Mesothelial cell of epicardium (in vitro differentiated cells): Measurements from ENCODE around the gene LIN37. TPM values are rescaled to one million over a fixed set of nuclear protein-coding genes. Genes with fewer than 3 reads are reported as not detected.

ENCODE experiments used
- DNase-seq, 2 experiments: peaks; one replicate each; pipeline ENCODE4 v3.0.0; 2021; ENCODE audit warnings: low spot score in 2 of 2; ENCODE audit not compliant: unreplicated experiment in 2 of 2
- H3K27ac Mint-ChIP-seq: 2 replicates; pipeline ENCODE4 v1.8.0; 2021; ENCODE audit warnings: mixed read lengths
- H3K27me3 Mint-ChIP-seq: 2 replicates; pipeline ENCODE4 v1.8.0; 2021; ENCODE audit warnings: low read depth, mixed read lengths
- H3K36me3 Mint-ChIP-seq: 2 replicates; pipeline ENCODE4 v1.8.0; 2021; ENCODE audit warnings: mixed read lengths
- H3K4me1 Mint-ChIP-seq: 2 replicates; pipeline ENCODE4 v1.8.0; 2021; ENCODE audit warnings: mixed read lengths
- H3K4me3 Mint-ChIP-seq: 2 replicates; pipeline ENCODE4 v1.8.0; 2021; ENCODE audit warnings: mild to moderate bottlenecking, moderate library complexity, mixed read lengths
- H3K9me3 Mint-ChIP-seq: 2 replicates; pipeline ENCODE4 v1.8.0; 2021; ENCODE audit warnings: mixed read lengths
- CTCF ChIP-seq: fragments of 200-600 bp; sonication (generic); IDR thresholded peaks from one replicate; pipeline ENCODE4 v1.5.0; 2021; ENCODE audit warnings: antibody characterized with exemption; ENCODE audit not compliant: unreplicated experiment
- total RNA-seq: library from RNA; stranded (reverse); gene quantifications from 3 replicates; pipeline ENCODE4 v1.2.1, GENCODE V29; 2021

LIN37 gene
- total RNA-seq, 1 donor from 2014 or later, result 12.0 TPM

- Mint-ChIP-seq H3K27me3 (no peaks in the 10 kb centered on the region), H3K4me1 (peaks cover 8% of the 10 kb centered on the region), H3K4me3 (no peak overlapping the region), H3K27ac (no peak overlapping the region), H3K36me3 (no peaks in the 10 kb centered on the region), H3K9me3 (no peaks in the 10 kb centered on the region)
- no peak for DNase-seq
- TF ChIP-seq CTCF, result no peak
These were observed 37.3 kb upstream of the LIN37 start for GRCh38 chr19:35710784-35711723.

- no peak for DNase-seq
- H3K27ac Mint-ChIP-seq, result no peak overlapping the region
- H3K4me1 Mint-ChIP-seq, result peaks cover 14% of the 10 kb centered on the region
- TF ChIP-seq CTCF, result no peak
- H3K4me3 Mint-ChIP-seq, result no peak overlapping the region
- no peaks in the 10 kb centered on the region for H3K36me3 Mint-ChIP-seq
- H3K9me3 Mint-ChIP-seq, result no peaks in the 10 kb centered on the region
- H3K27me3 Mint-ChIP-seq, result no peaks in the 10 kb centered on the region
These were observed 35.5 kb upstream of the LIN37 start for GRCh38 chr19:35712567-35713505.

GRCh38 chr19:35713506-35713850 is 34.9 kb upstream of the LIN37 start:
- Mint-ChIP-seq H3K9me3 (no peaks in the 10 kb centered on the region), H3K4me1 (peaks cover 14% of the 10 kb centered on the region), H3K27ac (no peak overlapping the region), H3K27me3 (no peaks in the 10 kb centered on the region), H3K36me3 (no peaks in the 10 kb centered on the region), H3K4me3 (no peak overlapping the region)
- no peak for DNase-seq
- no peak for TF ChIP-seq CTCF

GRCh38 chr19:35713904-35714495 is 34.4 kb upstream of the LIN37 start:
- no peak for TF ChIP-seq CTCF
- H3K4me1 Mint-ChIP-seq, result peaks cover 17% of the 10 kb centered on the region
- no peaks in the 10 kb centered on the region for H3K27me3 Mint-ChIP-seq
- no peak overlapping the region for H3K27ac Mint-ChIP-seq
- no peaks in the 10 kb centered on the region for H3K36me3 Mint-ChIP-seq
- no peak overlapping the region for H3K4me3 Mint-ChIP-seq
- no peaks in the 10 kb centered on the region for H3K9me3 Mint-ChIP-seq
- no peak for DNase-seq

GRCh38 chr19:35714601-35715354 is 33.6 kb upstream of the LIN37 start:
- no peak overlapping the region for H3K27ac Mint-ChIP-seq
- H3K4me1 Mint-ChIP-seq, result peaks cover 24% of the 10 kb centered on the region
- H3K27me3 Mint-ChIP-seq, result no peaks in the 10 kb centered on the region
- H3K36me3 Mint-ChIP-seq, result no peaks in the 10 kb centered on the region
- no peak for DNase-seq
- H3K4me3 Mint-ChIP-seq, result peak overlapping the region; percentile 51
- H3K9me3 Mint-ChIP-seq, result no peaks in the 10 kb centered on the region
- no peak for TF ChIP-seq CTCF
